HG03196 (cell line): ENCODE data around the gene BHLHA9.

ENCODE experiments used
- ATAC-seq: cut with Tn5 transposase; IDR thresholded peaks from one replicate; pipeline ENCODE4 v1.9.1; 2021; ENCODE audit not compliant: unreplicated experiment

The BHLHA9 gene

GRCh38 chr17:1251866-1252608 lies 18.2 kb upstream of the BHLHA9 start:
- ATAC-seq, result no peak

- no peak for ATAC-seq
Measured at GRCh38 chr17:1255041-1255440, 15.2 kb upstream of the BHLHA9 start.

GRCh38 chr17:1256699-1257098 lies 13.5 kb upstream of the BHLHA9 start:
- ATAC-seq, result no peak

- ATAC-seq, result no peak
Measured at GRCh38 chr17:1260086-1260769, 10.0 kb upstream of the BHLHA9 start.

- ATAC-seq, result no peak
Measured at GRCh38 chr17:1260770-1261161, 9.5 kb upstream of the BHLHA9 start.

GRCh38 chr17:1264196-1264595 lies 6.0 kb upstream of the BHLHA9 start:
- ATAC-seq, result no peak

- no peak for ATAC-seq
Measured at GRCh38 chr17:1267471-1267943, 2.7 kb upstream of the BHLHA9 start.

- ATAC-seq, result no peak
Measured at GRCh38 chr17:1271030-1271423, 783 bp downstream of the BHLHA9 start.

GRCh38 chr17:1271441-1271840 lies 1.2 kb downstream of the BHLHA9 start:
- ATAC-seq, result no peak

- ATAC-seq, result no peak
Measured at GRCh38 chr17:1272701-1273100, 2.5 kb downstream of the BHLHA9 start.

- ATAC-seq, result no peak
Measured at GRCh38 chr17:1273492-1274244, 3.4 kb downstream of the BHLHA9 start.

- no peak for ATAC-seq
Measured at GRCh38 chr17:1274245-1274608, 4.0 kb downstream of the BHLHA9 start.

GRCh38 chr17:1275205-1275961 lies 5.1 kb downstream of the BHLHA9 start:
- no peak for ATAC-seq

GRCh38 chr17:1275962-1276736 lies 5.9 kb downstream of the BHLHA9 start:
- ATAC-seq, result no peak

GRCh38 chr17:1280652-1281051 lies 10.4 kb downstream of the BHLHA9 start:
- ATAC-seq, result no peak

- ATAC-seq, result no peak
Measured at GRCh38 chr17:1286379-1287106, 16.3 kb downstream of the BHLHA9 start.

- ATAC-seq, result no peak
Measured at GRCh38 chr17:1289695-1290094, 19.5 kb downstream of the BHLHA9 start.

GRCh38 chr17:1290676-1291075 lies 20.4 kb downstream of the BHLHA9 start:
- ATAC-seq, result no peak

- ATAC-seq, result no peak
Measured at GRCh38 chr17:1294157-1294717, 24.0 kb downstream of the BHLHA9 start.
